HepG2 (cell line): ENCODE data around the gene SGTB. TPM values are rescaled to one million over a fixed set of nuclear protein-coding genes. Genes with fewer than 3 reads are reported as not detected.
A peak's percentile ranks its signal among the peaks of the same experiment; 100 is the strongest.

Source experiments
- CSRNP2 ChIP-seq: sonication (generic); formaldehyde crosslinking; conservative IDR thresholded peaks from 2 replicates; pipeline ENCODE4 v1.8.0; 2022; ENCODE audit warnings: low read depth, missing genetic modification reagents
- GFI1 ChIP-seq: sonication (generic); formaldehyde crosslinking; IDR thresholded peaks from 2 replicates; pipeline ENCODE4 v1.5.0; 2020; ENCODE audit warnings: missing genetic modification reagents, mild to moderate bottlenecking, borderline replicate concordance
- KLF16 ChIP-seq, 2 experiments: sonication (generic) in 1 of 2; formaldehyde crosslinking in 1 of 2; IDR thresholded peaks; 2 replicates each; pipeline versions ENCODE4 v1.6.1 to v1.8.0; 2016 to 2023; ENCODE audit warnings: missing genetic modification reagents in 2 of 2, missing compliant biosample characterization in 1 of 2
- MBNL3 ChIP-seq: fragments of 250-450 bp; sonication (Bioruptor Pico); conservative IDR thresholded peaks from 2 replicates; pipeline ENCODE4 v1.8.0; 2022; ENCODE audit warnings: mild to moderate bottlenecking, inconsistent platforms
- MTA1 ChIP-seq: sonication (generic); formaldehyde crosslinking; IDR thresholded peaks from 2 replicates; pipeline ENCODE4 v1.4.0; 2020; ENCODE audit warnings: missing genetic modification reagents, mild to moderate bottlenecking, borderline replicate concordance
- NR2C2 ChIP-seq: sonication (generic); formaldehyde crosslinking; IDR thresholded peaks from 2 replicates; pipeline ENCODE4 v1.4.0; 2020; ENCODE audit warnings: missing genetic modification reagents, mild to moderate bottlenecking, moderate library complexity, borderline replicate concordance
- RAD21 ChIP-seq: fragments of 450-650 bp; formaldehyde crosslinking; IDR thresholded peaks from 2 replicates; pipeline ENCODE4 v1.5.0; 2020; ENCODE audit warnings: mild to moderate bottlenecking
- SIX4 ChIP-seq: sonication (generic); formaldehyde crosslinking; IDR thresholded peaks from 2 replicates; pipeline ENCODE4 v1.4.0; 2020; ENCODE audit warnings: missing genetic modification reagents
- ZBTB33 ChIP-seq: sonication (generic); formaldehyde crosslinking; IDR thresholded peaks from 2 replicates; pipeline ENCODE4 v1.4.0; 2020; ENCODE audit warnings: missing genetic modification reagents
- ZNF142 ChIP-seq: sonication (generic); formaldehyde crosslinking; IDR thresholded peaks from 2 replicates; pipeline ENCODE4 v1.4.0; 2020; ENCODE audit warnings: missing genetic modification reagents
- ZNF20 ChIP-seq: sonication (generic); formaldehyde crosslinking; IDR thresholded peaks from 2 replicates; pipeline ENCODE4 v1.4.0; 2020; ENCODE audit warnings: mild to moderate bottlenecking, moderate library complexity, missing genetic modification reagents
- ZNF558 ChIP-seq: sonication (generic); formaldehyde crosslinking; IDR thresholded peaks from 2 replicates; pipeline ENCODE4 v1.9.0; 2022; ENCODE audit warnings: mild to moderate bottlenecking, missing genetic modification reagents, borderline replicate concordance
- ZNF574 ChIP-seq: sonication (generic); formaldehyde crosslinking; IDR thresholded peaks from 2 replicates; pipeline ENCODE4 v1.4.0; 2020; ENCODE audit warnings: missing genetic modification reagents
- ZNF670 ChIP-seq: sonication (generic); formaldehyde crosslinking; IDR thresholded peaks from 2 replicates; pipeline ENCODE4 v1.8.0; 2022; ENCODE audit warnings: mild to moderate bottlenecking, missing genetic modification reagents, borderline replicate concordance
- ZNF839 ChIP-seq: sonication (generic); formaldehyde crosslinking; IDR thresholded peaks from 2 replicates; pipeline ENCODE4 v1.4.0; 2020; ENCODE audit warnings: missing genetic modification reagents, mild to moderate bottlenecking, borderline replicate concordance
- polyA plus RNA-seq, 8 experiments: library from polyadenylated mRNA; depleted of rRNA in 3 of 8; stranded (reverse) in 7 of 8; unstranded in 1 of 8; fragments of >200 nt; fragmentation: Illumina TruSeq in 4 of 8; extraction: Trizol in 4 of 8; gene quantifications; 2 replicates each; pipeline versions ENCODE4 v1.2.1 to v1.2.3, GENCODE V29; 2011 to 2016; ENCODE audit warnings: low read depth in 4 of 8, missing spikeins in 1 of 8, mixed read lengths in 1 of 8; ENCODE audit not compliant: insufficient read depth in 1 of 8
- total RNA-seq, 5 experiments: library from RNA; depleted of rRNA; stranded (reverse); fragments of >200 nt; fragmentation: Illumina TruSeq; extraction: Trizol; gene quantifications; 2 replicates each; pipeline ENCODE4 v1.2.3, GENCODE V29; 2016; ENCODE audit warnings: low read depth in 1 of 5

SGTB gene
- total and polyA plus RNA-seq, 2 of the 13 experiments (the other 11 are each of a cell fraction or from before 2014, with no cell fraction given) = 5.2 to 11.2 TPM

GRCh38 chr5:65624571-65625555 is 97.0 kb downstream of the SGTB start, which contains the start of the genes SHLD3 and TRAPPC13 (continued):
- TF ChIP-seq ZNF20 (CRISPR knock-in tag) = no peak
- TF ChIP-seq ZBTB33 = no peak
- TF ChIP-seq ZNF839 (CRISPR knock-in tag) = no peak
- no peak for TF ChIP-seq MTA1 (CRISPR knock-in tag)
- no peak for TF ChIP-seq ZNF558 (CRISPR knock-in tag)
- no peak for TF ChIP-seq SIX4 (CRISPR knock-in tag)
- no peak for TF ChIP-seq MBNL3 (CRISPR knock-in tag)
- TF ChIP-seq CSRNP2 (CRISPR knock-in tag) = no peak
- peak; percentile 99 for TF ChIP-seq NR2C2 (CRISPR knock-in tag)
- TF ChIP-seq ZNF670 = no peak
- no peak for TF ChIP-seq GFI1 (CRISPR knock-in tag)
- 0 out of 4 replicates have a peak, but pooled peaks of 1 of the 2 experiments have one; percentile 28 for TF ChIP-seq KLF16 (CRISPR knock-in tag; IDR thresholded peaks at IDR 0.05)
- TF ChIP-seq ZNF574 (CRISPR knock-in tag) = peak; percentile 66; the same call in 1 of the 2 replicates
- TF ChIP-seq ZNF142 (CRISPR knock-in tag) = no peak
- TF ChIP-seq RAD21 (CRISPR knock-in tag) = no peak
